ENCODE data around the gene RPTOR.

Gene RPTOR

DNA sequence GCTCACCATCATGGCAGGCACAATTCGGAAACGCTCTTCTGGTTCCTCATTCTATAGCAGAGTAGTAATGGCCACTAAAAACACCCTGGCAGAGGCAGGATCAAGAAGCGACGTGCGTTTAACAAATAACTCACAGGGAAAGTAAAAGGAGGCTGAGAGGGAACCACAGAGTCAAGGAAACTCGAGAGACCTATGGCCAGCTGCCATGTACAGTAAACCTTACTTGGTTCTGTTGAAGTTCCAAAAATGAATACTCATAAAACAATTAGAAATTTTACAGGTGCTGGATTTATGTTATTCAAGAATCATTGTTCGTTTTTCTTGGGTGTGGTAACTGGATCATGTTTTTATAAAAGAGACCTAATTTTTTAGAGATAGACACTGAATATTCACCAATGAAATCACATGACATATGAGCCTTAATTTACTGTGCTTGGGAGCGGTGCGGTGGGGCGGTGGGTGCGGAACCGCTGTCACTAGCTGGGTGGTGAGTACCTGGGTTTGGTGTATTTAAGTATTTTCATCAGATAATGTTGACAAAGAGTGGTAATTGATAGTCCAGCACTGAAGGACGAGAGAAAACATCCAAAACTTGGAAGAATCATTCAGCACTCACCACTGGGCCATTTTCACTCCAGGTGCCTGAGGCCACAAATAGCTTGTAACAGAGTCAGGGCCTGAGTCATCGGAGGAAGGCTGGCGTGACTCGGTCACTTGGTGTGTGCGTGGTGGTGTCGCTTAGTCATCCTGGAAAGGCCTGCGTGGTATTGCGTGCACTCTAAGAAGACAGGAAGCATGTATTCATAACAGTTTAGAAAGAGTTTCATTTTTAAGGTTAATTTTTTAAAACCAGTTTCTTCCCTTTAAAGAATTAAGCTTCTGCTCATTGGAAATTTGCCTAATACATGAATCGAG lies 311.6 kb downstream of the RPTOR start:
- FAIRE-seq: no peak

GRCh38 chr17:80856863-80857755 lies 312.5 kb downstream of the RPTOR start:
- FAIRE-seq: no peak

DNA sequence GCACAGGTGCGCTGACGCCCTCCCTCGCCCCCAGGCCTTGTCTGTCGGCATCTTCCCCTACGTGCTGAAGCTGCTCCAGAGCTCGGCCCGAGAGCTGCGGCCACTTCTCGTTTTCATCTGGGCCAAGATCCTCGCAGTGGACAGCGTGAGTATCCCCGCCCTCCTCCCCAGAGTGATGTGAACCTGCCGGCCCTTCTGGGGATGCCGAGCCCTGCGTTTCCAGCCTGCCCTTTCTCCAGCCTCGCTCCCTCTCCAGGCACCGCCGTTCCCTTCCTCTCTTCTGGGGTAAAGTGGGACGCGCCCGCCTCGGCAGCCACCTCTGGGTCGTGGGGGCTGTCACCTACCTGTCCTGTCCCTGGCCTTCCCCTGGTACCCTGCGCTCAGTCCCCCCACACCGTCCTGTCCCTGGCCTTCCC lies 313.1 kb downstream of the RPTOR start:
- FAIRE-seq: no peak

DNA sequence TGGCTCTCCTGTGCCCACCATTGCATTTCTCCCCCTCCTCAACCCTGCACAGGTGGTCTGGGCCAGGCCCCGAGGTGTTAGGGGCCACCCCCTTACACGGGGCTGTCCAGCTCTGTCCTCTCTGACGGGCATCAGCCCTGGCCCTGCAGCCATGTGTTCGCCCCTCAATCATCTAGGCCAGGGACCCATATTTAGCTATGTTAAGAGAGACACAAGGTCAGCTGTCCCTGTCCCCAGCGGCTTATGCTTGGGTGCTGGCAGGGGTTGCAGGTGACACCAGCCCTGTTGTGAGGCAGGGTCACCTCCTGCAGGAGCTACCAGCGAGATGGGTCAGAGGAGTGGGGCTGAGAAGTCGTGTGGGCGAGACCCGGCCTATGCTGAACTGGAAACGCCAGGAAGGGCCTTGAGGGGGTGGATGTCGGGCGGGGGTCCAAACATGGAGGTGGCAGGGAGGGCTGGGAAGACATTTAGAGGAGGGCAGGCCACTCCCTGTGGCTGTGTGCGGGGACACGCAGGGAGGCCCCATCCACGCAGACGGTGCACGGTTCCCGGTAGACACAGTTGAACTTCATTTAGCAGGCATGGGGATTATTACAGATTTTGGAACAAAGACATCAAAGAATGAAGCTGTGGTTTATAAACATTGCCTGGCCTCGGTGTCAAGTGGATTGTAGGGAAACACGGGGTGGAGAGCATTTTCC lies 313.8 kb downstream of the RPTOR start:
- no peak for FAIRE-seq

- no peak for FAIRE-seq
Measured at GRCh38 chr17:80859002-80859941, 314.6 kb downstream of the RPTOR start.

GRCh38 chr17:80860101-80860671 lies 315.5 kb downstream of the RPTOR start:
- no peak for FAIRE-seq

DNA sequence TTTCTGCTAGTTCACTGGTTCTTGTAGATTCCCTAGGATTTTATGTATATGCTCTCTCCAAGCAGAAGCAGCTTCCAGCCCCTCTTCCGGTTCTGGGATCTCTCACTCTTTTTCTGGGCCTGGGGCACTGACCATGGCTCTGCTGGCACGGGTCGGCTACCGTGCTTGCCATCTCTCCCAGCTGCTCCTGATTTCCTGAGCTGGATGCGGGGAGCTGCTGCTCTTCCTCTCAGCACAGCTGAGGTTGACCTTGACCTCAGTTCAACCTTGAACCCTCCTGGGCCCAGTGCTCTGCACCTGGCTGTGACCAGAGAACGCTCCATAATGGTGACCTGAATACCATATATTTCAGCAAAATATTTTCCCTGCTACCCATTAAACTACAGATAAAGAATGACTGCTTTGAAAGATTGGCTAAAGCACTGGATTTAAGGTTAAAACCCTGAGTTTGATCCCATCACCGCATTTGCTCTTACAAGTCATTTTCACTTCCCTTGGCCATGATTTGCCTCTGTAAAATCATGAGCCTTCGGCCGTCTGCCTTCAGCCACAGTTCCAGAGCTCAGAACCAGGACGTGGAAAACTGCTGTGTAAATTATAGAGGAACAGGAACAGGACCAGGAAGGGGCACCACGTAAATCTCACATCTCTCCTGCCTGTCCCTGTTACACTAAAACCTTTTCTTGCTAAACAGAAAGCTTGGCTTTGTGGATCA lies 316.2 kb downstream of the RPTOR start:
- FAIRE-seq: no peak

- FAIRE-seq: no peak
Measured at GRCh38 chr17:80861418-80861815, 316.8 kb downstream of the RPTOR start.

- no peak for FAIRE-seq
Measured at GRCh38 chr17:80861892-80862291, 317.3 kb downstream of the RPTOR start.

GRCh38 chr17:80862481-80862961 lies 317.9 kb downstream of the RPTOR start:
- no peak for FAIRE-seq

DNA sequence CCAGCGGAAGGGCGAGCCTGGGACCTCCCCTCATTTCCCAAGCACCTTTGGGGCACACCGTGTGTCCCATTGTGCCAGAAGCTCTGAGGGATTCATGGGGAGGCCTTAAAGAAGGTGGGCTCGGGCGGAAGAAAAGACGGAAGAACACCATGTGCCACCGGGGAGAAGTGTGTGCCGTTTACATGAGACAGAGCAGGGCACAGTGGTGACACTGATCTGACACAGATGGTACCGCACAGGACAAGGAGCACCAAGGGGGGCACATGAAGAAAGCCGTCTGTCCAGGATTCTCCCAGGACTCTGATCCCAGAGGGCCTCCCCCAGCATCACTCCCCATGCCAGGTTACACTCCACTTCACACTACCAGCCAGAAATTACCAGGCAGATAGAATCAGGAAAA lies 318.3 kb downstream of the RPTOR start:
- no peak for FAIRE-seq

DNA sequence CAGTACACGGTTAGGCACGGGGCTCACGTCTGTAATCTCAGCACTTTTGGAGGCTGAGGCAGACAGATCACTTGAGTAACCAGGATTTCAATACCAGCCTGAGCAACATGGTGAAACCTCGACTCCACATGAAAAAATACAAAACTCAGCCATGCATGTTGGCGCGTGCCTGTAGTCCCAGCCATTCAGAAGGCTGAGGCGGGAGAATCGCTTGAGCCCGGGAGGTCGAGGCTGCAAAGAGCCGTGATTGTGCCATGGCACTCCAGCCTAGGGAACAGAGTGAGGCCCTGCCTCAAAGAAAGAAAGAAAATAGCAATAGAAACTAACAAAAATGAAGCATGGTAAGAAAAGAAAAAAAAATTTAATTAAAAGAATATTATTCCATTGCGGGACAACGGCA lies 319.0 kb downstream of the RPTOR start:
- FAIRE-seq: no peak

DNA sequence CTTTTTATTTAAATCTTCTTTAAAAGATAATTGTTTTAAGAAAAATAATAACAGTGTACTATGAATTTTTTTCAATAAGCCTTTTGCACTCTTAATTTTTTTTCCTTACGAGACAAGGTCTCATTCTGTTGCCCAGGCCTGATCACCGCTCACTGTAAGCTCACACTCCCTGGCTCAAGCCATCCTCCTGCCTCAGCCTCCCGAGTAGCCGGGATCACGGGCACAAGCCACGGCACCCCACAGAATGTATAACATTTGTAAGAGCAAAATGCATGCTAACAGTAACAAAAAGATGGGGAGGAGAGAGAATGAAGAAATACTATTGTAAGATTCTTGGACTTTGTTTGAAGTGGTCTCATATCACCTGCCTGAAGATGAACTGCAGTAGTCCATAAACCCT lies 320.1 kb downstream of the RPTOR start:
- no peak for FAIRE-seq

GRCh38 chr17:80866050-80866793 lies 321.6 kb downstream of the RPTOR start:
- peak; percentile 78 for FAIRE-seq

DNA sequence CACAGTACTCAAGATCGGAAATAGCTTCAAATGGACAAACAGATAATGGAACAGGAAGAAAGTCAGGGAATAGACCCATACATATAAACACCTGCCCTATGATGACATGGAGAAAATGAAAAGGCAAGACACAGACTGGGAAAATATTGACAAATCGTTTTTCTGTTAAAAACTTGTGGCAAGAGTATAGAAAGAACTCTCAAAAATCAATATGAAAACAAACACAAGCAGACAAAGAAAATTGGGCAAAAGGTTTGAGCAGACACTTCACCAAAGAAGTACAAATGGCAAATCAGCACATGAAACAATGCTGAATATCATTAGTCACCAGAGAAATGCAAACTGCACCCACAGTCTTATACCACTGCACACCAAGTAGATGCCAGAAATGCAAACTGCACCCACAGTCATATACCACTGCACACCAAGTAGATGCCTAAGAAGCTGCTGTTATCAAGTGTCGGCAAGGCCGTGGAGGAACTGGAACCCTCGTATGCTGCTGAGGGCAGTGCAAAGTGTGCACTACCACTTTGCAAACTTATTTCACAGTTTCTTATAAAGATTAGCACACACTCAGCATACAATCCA lies 323.5 kb downstream of the RPTOR start:
- FAIRE-seq: no peak

- FAIRE-seq: no peak
Measured at GRCh38 chr17:80869481-80870145, 325.0 kb downstream of the RPTOR start.

DNA sequence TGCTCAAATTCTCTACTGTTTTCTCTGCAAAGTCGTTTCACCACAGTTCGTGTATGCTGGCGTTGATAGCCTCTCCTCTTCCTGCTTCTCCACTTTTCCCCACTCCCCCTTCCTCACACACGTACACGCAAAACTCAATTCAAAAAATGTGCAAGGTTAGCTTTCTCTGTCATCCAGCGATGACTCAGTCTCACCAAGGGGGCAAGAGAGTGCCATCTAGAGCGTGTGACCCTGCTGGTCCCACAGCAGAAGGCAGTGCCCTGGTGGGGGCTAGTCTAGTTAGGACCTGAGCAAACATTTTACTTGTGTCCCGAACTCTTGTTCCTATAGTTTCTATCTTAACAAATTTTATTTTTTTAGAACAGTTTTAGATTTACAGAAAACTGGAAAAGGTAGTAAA lies 325.8 kb downstream of the RPTOR start:
- no peak for FAIRE-seq

GRCh38 chr17:80871341-80871740 lies 326.7 kb downstream of the RPTOR start:
- FAIRE-seq: no peak

DNA sequence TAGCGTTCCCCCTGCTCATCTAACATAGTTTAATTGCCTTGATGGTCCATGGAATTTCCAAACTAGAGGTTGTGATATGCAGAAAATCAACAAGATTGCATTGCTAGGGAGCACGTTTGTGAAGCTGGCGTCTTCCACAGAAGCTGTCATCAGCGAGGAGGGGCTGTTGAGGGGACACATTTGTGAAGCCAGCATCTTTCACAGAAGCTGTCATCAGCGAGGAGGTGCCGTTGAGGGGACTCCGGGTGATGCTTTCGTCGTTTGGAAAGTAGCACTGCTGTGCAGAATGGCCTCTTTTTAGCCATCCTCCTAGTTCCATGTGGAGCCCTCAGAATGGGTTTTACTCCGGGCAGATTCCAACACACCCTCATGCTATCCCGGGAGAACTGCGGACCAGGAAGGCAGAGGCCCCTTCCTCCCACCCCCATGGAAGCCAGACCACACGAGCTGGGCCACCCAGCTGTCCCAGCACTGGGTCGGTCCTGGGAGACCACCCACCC lies 327.4 kb downstream of the RPTOR start:
- no peak for FAIRE-seq
